ENCODE results near the gene NFIA. TPM values are rescaled to one million over a fixed set of nuclear protein-coding genes. Genes with fewer than 3 reads are reported as not detected.

NFIA gene
- total RNA-seq, 1 experiment from 2014 or later = 0.35 TPM

- H2BK5ac ChIP-seq (ENCODE audit: insufficient read length, low read length) = no peak overlapping the region
- WGBS (ENCODE audit: extremely low coverage, insufficient read length, low lambda C conversion rate) = no CpG with 5 or more reads among the region's 4 CpGs
- H3K23me2 ChIP-seq (ENCODE audit: insufficient read length, low read depth, low read length, poor library complexity, severe bottlenecking) = no peaks in the 10 kb centered on the region
- no peaks in the 10 kb centered on the region for H3K79me1 ChIP-seq (ENCODE audit: insufficient read depth, low read depth, low read length, poor library complexity, severe bottlenecking)
- H3K4me2 ChIP-seq (ENCODE audit: insufficient read depth, insufficient read length, low read length) = no peak overlapping the region
- H2AK5ac ChIP-seq (ENCODE audit: insufficient read length, low read length) = no peak overlapping the region
- H4K8ac ChIP-seq (replicated peaks; ENCODE audit: insufficient read length, low read depth, low read length) = no peak overlapping the region
- no peak overlapping the region for H3K9ac ChIP-seq (ENCODE audit: extremely low read depth, insufficient read length, low read length)
- no peak overlapping the region for H3K18ac ChIP-seq (ENCODE audit: insufficient read length, low read depth, low read length)
- H4K91ac ChIP-seq (ENCODE audit: insufficient read length, low read depth, low read length) = no peak overlapping the region
- H3K27me3 Mint-ChIP-seq (ENCODE audit: low read depth) = no peaks in the 10 kb centered on the region
- H2BK20ac ChIP-seq (ENCODE audit: low read depth, low read length, poor library complexity, severe bottlenecking) = no peak overlapping the region
- H3K56ac ChIP-seq (ENCODE audit: insufficient read length, low read depth, low read length) = no peak overlapping the region
- no peak overlapping the region for H3T11ph ChIP-seq (ENCODE audit: low read length)
- H3K27ac Mint-ChIP-seq = no peak overlapping the region
- H2AFZ ChIP-seq (ENCODE audit: low read length) = no peak overlapping the region
- H3K14ac ChIP-seq (ENCODE audit: insufficient read depth, low read length) = no peak overlapping the region
- no peak overlapping the region for H2BK12ac ChIP-seq (ENCODE audit: insufficient read length, low read depth, low read length)
- no peaks in the 10 kb centered on the region; the same call in 1 of the 2 replicates for H3K27me3 ChIP-seq (ENCODE audit: insufficient read depth, low read length)
- no peaks in the 10 kb centered on the region for H4K20me1 ChIP-seq (ENCODE audit: control insufficient read depth, insufficient read depth, insufficient read length)
- H3K79me2 ChIP-seq (ENCODE audit: insufficient read depth, low read length) = no peaks in the 10 kb centered on the region
- DNase-seq = no peak
- H3K9me3 ChIP-seq (ENCODE audit: control insufficient read depth, low read depth, low read length) = no peaks in the 10 kb centered on the region
- no peak for TF ChIP-seq CTCF (conservative IDR thresholded peaks at IDR 0.05)
- H2BK15ac ChIP-seq (ENCODE audit: low read depth, low read length) = no peak overlapping the region
- no peaks in the 10 kb centered on the region for H3K9me3 Mint-ChIP-seq
- peaks cover 0 to 7% of the 10 kb centered on the region in 2 experiments; a peak in 2 of 4 replicates for H3K4me1 Mint-ChIP-seq
- no peaks in the 10 kb centered on the region for H3K36me3 Mint-ChIP-seq (ENCODE audit: insufficient read depth in 1 of 3, low read depth in 3 of 3)
- H3K4me3 Mint-ChIP-seq = no peak overlapping the region
- H3K27ac ChIP-seq (ENCODE audit: insufficient read length, low read depth, low read length) = no peak overlapping the region
- no peak overlapping the region for H3K4ac ChIP-seq (ENCODE audit: low read depth, low read length)
- no peak overlapping the region for H2BK120ac ChIP-seq (ENCODE audit: low read depth, low read length, poor library complexity, severe bottlenecking)
- no peaks in the 10 kb centered on the region for H3K4me1 ChIP-seq (ENCODE audit: insufficient read depth, low read length)
- no peak overlapping the region for H3K23ac ChIP-seq (ENCODE audit: insufficient read length, low read depth, low read length)
- no peak overlapping the region for H4K5ac ChIP-seq (ENCODE audit: insufficient read length, low read depth, low read length)
Measured at GRCh38 chr1:61227857-61228550, 145.6 kb downstream of the NFIA start.

Data from H9 (cell line).